ENCODE data around the gene DYNLT5.
A peak's percentile ranks its signal among the peaks of the same experiment; 100 is the strongest.
"Not testable (repeated sequence)": the region's sequence is repeated elsewhere in the genome, so short reads cannot be mapped to it uniquely, and the experiment has no call there.

The DYNLT5 gene, protein sequence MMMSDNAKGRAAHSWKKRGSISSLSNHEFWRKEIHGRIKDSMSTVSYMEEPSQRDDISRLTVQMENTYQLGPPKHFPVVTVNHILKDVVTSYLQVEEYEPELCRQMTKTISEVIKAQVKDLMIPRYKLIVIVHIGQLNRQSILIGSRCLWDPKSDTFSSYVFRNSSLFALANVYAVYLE
- 0.99 to 15.1 (median 3.6) reads per million in 17 experiments for total RNA-seq

- peak; percentile 82 to 89 (median 84) for DNase-seq
These were observed at the start of gene DYNLT5 for GRCh38 chr1:66752000-66752592. Gene DYNLT5, plus strand, starts transcription at chr1:66752459. Its CDS starts 2,200 bp downstream, at chr1:66754659.

- DNase-seq = no peak
These were observed 47.9 kb upstream of the DYNLT5 start for GRCh38 chr1:66704177-66704875.

GRCh38 chr1:66705110-66705509 is 47.1 kb upstream of the DYNLT5 start:
- no peak for DNase-seq

DNA sequence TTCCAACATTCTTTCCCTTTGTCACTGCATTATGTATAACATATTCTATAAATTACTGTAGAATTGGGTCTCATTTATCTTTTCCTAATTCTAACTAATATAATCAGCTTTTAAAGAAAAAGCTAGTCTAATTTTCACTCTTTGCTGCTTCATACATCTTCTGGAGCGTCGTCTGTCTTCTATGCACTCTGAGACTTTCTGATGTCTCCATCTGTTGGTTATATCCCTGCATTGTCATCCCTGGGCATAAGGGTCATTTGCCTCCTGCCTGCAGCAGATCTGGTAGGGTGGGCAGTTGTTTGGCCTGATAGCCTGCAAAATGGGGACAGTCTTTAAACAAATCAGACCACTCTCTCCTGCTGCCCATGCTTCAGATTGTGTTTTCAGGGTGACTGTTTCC is 40.8 kb upstream of the DYNLT5 start:
- no peak for DNase-seq

- no peak for DNase-seq
These were observed 39.4 kb upstream of the DYNLT5 start for GRCh38 chr1:66712839-66713238.

GRCh38 chr1:66723985-66724384 is 28.3 kb upstream of the DYNLT5 start:
- no peak for DNase-seq

- DNase-seq = peak; percentile 82 to 93 (median 89)
These were observed 26.2 kb upstream of the DYNLT5 start for GRCh38 chr1:66725885-66726665.

DNA sequence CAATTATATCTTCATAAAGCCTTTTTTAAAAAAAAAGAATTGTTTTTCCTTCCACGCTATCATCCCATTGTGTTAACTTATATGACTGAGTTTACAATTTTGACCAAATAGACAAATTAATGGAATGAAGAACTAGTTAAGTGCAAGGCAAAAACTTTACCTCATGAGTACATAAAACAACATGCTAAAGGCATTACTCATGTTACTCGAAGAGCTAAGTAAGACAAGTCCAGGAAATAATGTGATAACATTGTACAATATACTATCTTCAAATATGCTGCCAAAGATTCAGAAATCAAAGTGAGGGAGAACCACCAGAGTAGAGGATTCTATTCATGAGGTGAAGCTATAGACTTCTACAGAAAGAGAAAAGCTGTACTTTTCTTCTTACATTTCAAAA is 24.2 kb upstream of the DYNLT5 start:
- no peak for DNase-seq

DNA sequence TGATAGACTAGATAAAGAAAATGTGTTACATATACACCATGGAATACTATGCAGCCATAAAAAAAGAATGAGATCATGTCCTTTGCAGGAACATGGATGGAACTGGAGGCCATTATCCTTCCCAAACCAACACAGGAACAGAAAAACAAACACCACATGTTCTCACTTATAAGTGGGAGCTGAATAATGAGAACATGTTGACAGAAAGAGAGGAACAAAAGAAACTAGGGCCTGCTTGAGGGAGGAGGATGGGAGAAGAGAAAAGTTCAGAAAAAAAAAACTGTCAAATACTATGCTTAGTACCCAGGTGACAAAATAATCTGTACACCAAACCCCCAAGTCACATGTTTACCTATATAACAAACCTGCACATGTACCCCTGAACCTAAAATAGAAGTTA is 23.5 kb upstream of the DYNLT5 start:
- not testable (repeated sequence) for DNase-seq

- no peak for DNase-seq
These were observed 23.1 kb upstream of the DYNLT5 start for GRCh38 chr1:66729119-66729518.

- no peak for DNase-seq
These were observed 22.7 kb upstream of the DYNLT5 start for GRCh38 chr1:66729523-66729922.

- no peak for DNase-seq
These were observed 21.8 kb upstream of the DYNLT5 start for GRCh38 chr1:66730462-66730861.

DNA sequence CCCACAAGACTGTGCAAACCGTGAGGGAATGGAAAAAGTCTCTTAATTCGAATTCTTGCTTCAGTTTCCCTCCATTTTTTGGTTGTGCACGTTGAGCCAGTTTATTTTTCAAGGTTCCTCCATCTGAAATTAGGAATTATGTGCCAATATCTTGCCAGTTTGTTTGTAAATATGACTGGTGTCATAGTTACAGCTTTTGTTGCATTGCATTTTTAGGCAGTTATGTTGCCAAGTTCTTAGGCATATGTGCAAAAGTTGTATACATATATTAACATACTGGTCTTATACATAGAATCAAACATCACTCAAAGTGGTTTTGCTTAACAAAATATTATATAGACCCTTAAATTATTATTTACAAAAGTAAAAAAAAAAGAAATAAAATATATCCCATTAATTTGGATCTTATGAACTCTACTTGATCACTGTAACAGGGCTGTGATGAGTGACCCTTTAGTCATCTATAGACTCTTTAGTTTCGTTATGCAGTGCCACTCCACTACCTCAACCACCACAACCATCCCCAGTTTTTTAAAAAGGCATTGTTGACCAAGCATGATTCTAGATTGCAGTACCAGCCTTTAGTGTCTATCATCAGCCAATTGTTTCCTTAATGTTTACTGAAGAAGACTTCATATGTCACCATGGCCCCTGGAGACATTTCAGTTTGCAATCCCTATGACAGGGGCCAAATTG is 20.9 kb upstream of the DYNLT5 start:
- DNase-seq = peak in 1 of 4 experiments; percentile 36

- DNase-seq = peak; percentile 33 to 89 (median 70)
These were observed 19.7 kb upstream of the DYNLT5 start for GRCh38 chr1:66732407-66733166.

DNA sequence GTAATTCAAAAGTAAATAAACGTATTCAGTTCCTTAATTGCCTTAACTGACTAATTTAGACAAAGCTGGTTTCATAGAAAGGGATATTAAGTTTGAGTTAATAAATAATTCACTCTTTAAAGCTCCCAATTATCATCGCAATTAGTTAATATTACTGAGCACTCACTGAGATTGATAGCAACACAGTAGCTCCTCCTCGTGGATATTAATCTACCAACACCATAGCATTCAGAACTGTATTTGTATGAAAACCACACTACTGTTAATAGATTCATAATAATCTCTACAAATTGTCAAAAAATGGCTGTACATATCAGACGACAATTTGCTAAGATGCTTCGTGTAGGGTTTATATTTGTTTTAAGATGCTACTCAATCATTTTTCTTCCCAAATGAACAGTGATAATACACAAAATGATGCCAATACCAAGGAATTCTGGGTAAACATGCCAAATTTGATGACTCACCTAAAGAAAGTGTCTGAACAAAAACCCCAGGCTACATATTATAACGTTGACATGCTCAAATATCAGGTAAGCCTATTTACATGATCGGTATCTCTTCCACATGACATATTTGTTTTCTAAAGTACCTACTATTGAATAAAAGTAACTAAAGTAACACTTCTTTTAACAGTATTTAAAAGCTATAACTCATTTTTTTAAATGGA is 18.8 kb upstream of the DYNLT5 start:
- DNase-seq = peak in 1 of 4 experiments; percentile 26

DNA sequence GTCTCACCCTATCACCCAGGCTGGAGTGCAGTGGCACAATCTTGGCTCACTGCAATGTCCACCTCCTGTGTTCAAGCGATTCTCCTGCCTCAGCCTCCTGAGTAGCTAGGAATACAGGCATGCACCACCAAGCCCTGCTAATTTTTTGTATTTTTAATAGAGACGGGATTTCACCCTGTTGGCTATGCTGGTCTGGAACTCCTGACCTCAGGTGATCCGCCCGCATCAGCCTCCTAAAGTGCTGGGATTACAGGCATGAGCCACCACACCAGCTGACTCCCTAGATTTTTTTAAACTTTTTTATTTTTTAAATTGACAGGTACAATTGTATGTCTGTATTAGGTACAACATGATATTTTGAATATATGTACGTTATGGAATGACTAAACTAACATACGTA is 17.7 kb upstream of the DYNLT5 start:
- DNase-seq = not testable (repeated sequence)

GRCh38 chr1:66737836-66738235 is 14.4 kb upstream of the DYNLT5 start:
- DNase-seq = no peak

- peak; percentile 66 to 87 (median 78) for DNase-seq
These were observed 12.7 kb upstream of the DYNLT5 start for GRCh38 chr1:66739401-66740157.

- no peak for DNase-seq
These were observed 6.8 kb upstream of the DYNLT5 start for GRCh38 chr1:66745451-66745850.

GRCh38 chr1:66747501-66747900 is 4.8 kb upstream of the DYNLT5 start:
- DNase-seq = no peak

Data from suppressor macrophage (primary cell).